HG02588 (cell line): ENCODE results near the gene PKIG.

ENCODE experiments used
- ATAC-seq: cut with Tn5 transposase; IDR thresholded peaks from one replicate; pipeline ENCODE4 v1.9.1; 2021; ENCODE audit warnings: mild to moderate bottlenecking, moderate library complexity; ENCODE audit not compliant: unreplicated experiment

PKIG gene

DNA sequence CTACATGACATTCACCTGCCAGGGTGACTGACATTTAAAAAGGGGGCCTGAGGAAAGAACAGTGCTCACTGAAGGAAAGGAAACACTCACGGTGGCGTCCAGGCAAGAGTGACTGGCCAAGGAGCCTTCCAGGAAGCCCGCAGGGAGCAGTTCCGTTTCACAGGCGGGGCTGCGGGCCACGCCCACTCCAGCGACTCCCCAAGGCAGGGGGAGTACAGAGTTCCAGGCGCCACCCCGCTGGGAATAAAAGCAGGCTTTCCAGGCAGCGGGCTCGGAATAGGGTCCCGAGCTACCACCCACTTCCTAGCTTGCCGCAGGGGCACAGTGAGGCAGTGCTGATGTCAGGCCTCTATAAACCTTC, 34.2 kb downstream of the PKIG start:
- ATAC-seq: no peak

DNA sequence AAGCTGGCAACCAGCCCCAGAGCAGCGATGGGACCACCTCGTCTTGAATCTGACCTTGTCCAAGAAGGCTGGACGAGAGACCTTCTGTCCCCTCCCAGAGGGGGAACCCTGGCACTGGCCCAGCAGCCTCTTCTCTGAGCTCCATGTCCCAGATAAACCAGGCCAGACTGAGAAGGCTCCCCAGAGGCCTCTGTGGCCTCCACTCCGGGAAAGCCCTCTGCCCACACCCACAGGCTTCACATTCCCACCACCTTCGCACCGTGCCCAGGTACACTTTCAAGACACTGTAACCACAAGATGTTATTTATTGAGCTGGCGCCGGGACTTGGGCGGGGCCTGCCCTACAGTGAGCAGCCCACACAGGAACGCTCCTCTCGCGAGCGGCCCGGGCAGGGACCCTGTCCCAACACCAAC, 35.9 kb downstream of the PKIG start:
- ATAC-seq: no peak

DNA sequence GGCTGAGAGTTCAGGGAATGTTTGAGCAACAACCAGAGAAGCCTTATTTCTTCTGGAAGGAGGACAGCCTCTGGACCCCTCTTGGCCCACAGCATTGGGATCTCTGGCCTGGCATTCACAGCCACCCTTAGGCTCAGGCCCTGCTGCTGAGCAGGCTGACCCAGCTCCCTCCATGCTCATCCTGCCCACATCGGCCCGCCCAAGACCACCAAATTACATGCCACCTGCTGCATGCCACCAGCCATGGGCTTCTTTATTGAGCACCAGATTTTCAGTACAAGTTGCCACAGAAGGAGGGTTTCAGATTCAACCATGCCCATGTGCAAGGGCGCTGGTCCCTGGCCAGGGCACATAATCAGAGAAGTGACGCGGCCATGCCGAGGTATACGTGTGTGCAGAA, 36.9 kb downstream of the PKIG start:
- no peak for ATAC-seq

DNA sequence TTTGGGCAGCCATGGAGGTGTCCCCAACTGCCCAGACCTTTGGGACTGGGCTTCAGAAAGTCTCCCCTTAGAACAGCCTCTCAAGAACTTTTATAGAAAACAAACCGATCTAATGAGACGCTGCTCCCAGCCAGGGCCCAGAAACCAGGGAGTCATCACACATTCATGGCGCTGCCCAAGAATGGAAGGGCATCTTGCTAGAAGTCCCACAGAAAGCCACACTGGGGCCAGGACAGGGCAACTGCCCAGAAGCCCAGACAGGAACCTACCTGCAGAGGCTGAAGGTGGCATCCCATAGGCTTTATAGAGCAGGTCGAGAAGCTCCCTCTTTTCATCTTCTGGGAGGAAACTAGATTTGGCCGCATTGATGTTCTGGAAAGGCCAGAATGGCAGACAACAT, 37.7 kb downstream of the PKIG start:
- ATAC-seq: no peak

GRCh38 chr20:44621325-44621724, 38.9 kb downstream of the PKIG start:
- no peak for ATAC-seq

- no peak for ATAC-seq
Observed at GRCh38 chr20:44621939-44622338, 39.6 kb downstream of the PKIG start.

DNA sequence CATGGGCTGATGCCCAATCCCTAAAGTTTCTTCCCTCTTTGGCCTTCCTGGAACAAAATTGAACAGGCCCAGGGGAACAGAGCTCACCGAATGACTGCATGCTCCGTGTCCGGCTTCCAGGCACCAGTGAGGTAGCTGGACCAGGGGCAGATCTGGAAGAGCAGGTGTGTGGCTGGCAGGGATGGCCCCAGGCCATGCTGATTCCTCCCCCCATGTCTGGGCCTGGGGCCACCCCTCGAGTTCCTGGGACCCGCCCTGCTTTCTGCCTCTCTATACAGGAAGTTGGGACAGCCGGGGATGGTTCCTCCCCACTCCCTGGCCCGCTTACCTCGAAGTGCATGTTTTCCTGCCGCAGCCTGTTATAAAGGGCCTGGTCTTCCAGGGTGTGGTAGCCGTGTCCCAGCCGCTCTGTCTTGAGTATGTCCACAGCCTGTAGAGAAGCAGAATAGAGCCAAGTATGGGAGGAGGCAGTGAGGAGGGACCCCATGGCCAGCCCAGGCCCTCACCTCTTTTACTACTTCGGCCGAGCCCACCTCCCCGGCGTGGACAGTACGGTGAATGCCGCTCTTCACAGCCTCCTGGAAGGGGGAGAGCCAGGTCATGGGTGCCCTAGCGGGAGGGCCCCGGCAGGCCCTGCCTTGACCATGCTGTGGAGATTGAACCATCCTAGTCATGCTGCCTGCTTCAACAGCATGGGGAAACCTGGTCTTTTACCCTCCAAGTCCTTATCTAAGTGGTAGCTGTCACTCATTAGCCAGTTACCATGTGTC, 40.3 kb downstream of the PKIG start:
- ATAC-seq: no peak

DNA sequence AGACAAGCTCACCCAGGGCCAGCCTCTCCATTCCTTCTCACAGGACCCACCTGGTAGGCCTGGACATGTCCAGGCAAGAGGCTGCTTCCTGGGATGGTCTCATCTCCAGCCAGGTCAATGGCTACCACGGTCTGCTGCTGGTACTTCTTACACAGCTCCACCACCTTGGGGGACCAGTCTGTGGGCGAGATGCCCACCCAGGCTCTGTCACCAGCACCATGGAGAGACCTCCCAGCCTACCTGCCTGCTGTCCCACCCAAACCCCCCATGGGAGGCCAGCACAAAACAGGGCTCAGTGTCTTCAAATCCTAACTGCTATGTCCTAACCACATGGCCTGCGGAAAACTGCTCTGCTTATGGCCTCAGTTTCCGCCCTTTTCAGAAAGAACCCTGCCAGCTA, 41.8 kb downstream of the PKIG start:
- ATAC-seq: no peak

DNA sequence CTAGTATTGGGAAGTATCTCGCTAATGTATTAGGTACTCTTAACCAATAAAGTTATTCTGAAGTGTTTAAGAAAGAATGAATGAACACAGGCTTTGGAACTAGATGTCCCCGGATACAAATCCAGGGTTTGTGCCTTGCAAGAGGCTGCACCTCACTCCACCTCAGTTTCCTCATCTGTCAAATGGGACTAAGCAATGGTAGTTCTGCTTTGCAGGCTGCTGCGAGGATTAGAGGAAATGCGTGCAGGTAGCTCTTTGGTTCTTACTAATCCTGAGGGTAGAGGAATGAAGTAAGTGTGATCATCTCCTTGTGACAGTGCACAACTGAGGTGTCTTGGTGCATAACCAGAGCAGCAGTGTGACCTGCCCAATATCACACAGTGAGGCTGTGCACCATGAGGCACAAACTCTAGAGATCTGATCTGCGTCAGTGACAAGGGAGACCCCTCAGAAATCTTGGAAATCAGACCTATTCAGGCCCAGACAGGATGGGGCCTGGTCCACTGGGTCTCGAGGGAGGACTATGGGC, 42.4 kb downstream of the PKIG start:
- ATAC-seq: no peak

DNA sequence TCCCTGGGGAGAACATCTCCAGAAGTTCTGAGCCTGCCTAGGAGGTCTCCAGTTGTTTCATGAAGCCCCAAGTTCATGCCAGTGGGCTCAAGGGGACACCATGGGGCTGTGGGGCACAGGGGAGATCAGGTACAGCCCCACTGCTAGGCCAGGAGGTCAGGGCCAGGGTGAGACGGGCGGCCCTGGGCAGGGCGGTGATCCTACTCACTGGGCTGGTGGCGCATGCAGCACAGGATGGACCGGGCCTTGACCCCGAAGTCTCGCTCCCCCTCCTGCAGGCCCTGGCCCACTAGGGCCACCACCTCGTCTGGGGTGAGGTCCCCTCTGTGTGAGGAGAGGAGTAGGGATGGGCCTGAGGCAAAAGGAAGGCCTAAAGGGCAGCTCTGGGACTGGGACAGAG, 43.0 kb downstream of the PKIG start:
- no peak for ATAC-seq

DNA sequence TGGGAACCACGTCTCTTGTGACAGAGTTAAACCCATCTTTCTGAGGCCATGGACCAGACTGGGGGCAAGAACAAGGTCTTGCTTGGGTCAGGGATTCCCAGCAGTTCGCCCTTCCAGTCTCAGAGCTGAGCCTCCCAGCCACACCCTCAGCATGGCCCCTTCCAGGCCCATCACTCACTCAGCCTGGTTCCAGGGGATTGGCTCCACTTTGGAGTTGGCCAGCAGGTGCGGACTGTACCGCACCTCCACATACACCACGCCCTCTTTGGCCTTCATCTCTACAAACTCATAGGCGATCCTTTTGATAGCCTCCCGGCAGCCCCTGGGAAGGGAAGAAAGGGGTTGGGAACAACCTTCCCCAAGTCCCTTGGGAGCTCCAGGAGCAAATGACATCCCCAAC, 43.9 kb downstream of the PKIG start:
- ATAC-seq: no peak

DNA sequence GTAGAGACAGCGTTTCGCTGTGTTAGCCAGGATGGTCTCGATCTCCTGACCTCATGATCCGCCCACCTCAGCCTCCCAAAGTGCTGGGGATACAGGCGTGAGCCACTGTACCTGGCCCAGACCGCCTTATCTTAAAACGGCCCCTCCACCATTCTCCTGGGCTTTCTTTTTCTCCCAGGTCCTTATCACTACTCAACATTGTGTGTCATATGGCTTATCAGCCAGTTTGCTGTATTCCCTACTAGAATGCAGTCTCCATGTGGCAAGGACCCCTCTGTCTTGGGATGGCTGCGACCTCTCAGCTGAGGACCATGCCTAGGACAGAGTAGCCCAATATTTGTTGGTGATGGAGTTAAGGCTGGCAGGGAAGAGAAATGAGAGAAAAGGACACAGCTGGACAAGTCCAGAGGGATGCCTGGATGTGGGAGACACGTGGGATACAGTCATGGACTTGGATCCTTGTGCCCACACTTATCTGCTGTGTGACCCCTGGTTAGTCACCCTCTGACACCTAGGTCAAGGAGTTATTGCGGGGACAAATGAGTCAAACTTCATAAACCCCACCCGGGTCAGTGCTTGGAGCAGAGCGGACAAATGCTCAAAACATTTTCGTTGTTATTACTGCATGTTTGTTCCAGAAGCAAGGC, 45.1 kb downstream of the PKIG start:
- no peak for ATAC-seq

DNA sequence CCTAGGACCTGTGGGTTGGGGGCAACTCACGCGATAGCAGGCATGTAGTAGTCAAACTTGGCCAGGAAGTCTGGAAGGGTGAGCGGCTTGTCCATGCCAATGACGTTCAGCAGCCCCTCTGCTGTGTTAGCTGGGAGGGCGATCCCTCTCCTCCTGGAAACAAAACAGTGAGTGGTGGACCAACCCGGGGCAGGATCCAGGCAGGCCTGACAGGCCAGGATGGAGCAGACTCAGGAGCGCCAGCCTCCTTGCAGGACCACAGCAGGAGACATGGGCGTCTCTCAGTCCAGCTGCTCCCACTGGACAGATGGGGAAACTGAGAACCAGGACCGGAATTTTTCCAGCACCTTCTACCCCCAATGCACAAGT, 46.6 kb downstream of the PKIG start:
- ATAC-seq: no peak

GRCh38 chr20:44629542-44629941, 47.2 kb downstream of the PKIG start:
- no peak for ATAC-seq

GRCh38 chr20:44630297-44630696, 47.9 kb downstream of the PKIG start:
- no peak for ATAC-seq

- no peak for ATAC-seq
Observed at GRCh38 chr20:44632103-44632752, 49.8 kb downstream of the PKIG start.

GRCh38 chr20:44633187-44633810, 50.9 kb downstream of the PKIG start:
- no peak for ATAC-seq

DNA sequence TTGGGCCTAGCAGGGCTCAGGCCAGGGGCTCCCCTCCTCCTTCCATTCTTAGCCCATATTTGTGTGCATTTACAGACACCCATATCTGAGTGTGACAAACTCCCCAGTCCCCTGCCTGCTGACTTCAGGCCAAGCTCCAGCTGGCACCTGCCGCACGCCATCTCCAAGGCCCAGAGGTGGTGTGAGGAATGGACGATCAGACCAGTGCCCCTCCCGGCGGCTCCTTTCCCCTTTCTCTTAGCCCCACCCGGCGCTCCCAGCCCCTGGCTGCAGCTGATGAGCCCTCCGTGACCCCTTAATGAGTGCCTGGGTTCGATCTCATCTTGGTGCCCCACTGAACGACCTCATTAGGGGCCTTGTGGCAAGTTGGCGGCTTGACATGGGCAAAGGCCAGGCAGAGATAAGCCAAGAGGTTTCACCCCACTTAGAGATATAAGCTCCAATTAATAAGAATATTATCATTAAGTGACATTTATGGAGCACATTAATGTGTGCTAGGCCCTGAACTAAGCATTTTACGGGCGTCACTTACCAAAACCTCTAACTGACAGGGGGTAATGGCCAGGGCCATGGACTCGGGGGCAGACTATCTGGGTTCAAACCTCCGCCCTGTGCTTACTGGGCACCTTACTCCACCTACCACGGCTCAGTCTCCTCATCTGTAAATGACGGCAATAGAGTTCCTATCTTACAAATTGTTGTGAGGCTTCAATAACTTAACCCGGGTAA, 51.7 kb downstream of the PKIG start:
- ATAC-seq: no peak

DNA sequence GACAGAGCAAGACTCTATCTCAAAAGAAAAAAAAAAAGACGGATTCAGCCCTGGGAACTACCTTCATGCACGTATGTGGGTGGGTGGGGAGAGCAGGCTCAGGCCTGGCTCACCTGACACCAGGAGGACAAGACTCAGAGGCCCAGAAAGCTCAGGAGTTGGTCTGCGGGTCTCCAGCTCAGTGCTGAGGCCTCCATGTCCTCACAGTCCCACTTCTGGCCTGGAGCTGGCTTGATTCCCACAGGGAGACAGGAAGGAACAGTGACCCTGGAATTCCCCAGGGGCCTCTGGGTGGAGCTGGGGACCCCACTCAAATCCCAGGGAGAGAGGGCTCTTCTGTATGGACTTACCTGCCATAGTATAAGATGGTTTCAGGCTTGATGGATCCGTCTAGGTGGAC, 53.5 kb downstream of the PKIG start:
- no peak for ATAC-seq

DNA sequence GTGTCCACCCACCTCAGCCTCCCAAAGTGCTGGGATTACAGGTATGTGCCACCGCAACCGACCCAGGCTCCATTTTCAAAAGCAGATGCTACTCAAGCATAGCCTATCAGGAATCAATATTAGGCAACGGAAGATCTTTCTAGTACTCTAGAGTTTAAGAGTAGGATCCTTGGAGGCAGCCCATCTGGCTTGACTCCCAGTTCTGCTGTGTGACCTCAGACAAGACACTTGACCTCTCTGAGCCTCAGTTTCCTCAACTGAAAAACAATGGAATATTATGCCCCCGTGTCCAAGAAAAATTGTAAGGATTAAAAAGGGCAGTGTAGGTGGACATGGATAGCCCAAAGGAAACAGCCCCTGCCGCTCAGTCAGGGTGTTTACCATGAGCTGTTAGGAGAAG, 54.7 kb downstream of the PKIG start:
- no peak for ATAC-seq
